HepG2 (cell line): Measurements from ENCODE around the gene MED4. TPM values are rescaled to one million over a fixed set of nuclear protein-coding genes. Genes with fewer than 3 reads are reported as not detected.

ENCODE experiments used
- BRCA1 ChIP-seq: sonication (generic); formaldehyde crosslinking; IDR thresholded peaks from 2 replicates; pipeline ENCODE4 v1.4.0; 2020; ENCODE audit warnings: missing genetic modification reagents
- CHD4 ChIP-seq: fragments of 200-600 bp; sonication (generic); IDR thresholded peaks from 2 replicates; pipeline ENCODE4 v1.7.0; 2017; ENCODE audit warnings: mild to moderate bottlenecking, low read length, borderline replicate concordance
- DMTF1 ChIP-seq: sonication (generic); formaldehyde crosslinking; IDR thresholded peaks from 2 replicates; pipeline ENCODE4 v1.4.0; 2020; ENCODE audit warnings: mild to moderate bottlenecking, missing genetic modification reagents
- HMGXB4 ChIP-seq, 2 experiments: sonication (generic) in 1 of 2; formaldehyde crosslinking in 1 of 2; IDR thresholded peaks; 2 replicates each; pipeline versions ENCODE4 v1.4.0 to v1.6.1; 2018 to 2020; ENCODE audit warnings: missing genetic modification reagents in 2 of 2, borderline replicate concordance in 1 of 2, low read depth in 1 of 2, mild to moderate bottlenecking in 1 of 2, missing biosample characterization in 1 of 2
- NAIF1 ChIP-seq: sonication (generic); formaldehyde crosslinking; IDR thresholded peaks from 2 replicates; pipeline ENCODE4 v1.5.0; 2020; ENCODE audit warnings: mild to moderate bottlenecking, missing genetic modification reagents, borderline replicate concordance
- NKX3-1 ChIP-seq: sonication (generic); formaldehyde crosslinking; IDR thresholded peaks from 2 replicates; pipeline ENCODE4 v1.5.0; 2020; ENCODE audit warnings: missing genetic modification reagents
- NR1H2 ChIP-seq: sonication (generic); formaldehyde crosslinking; IDR thresholded peaks from 2 replicates; pipeline ENCODE4 v1.8.1; 2022; ENCODE audit warnings: low read depth, missing genetic modification reagents, borderline replicate concordance
- POLR2G ChIP-seq: fragments of 200-400 bp; formaldehyde crosslinking; IDR thresholded peaks from 2 replicates; pipeline ENCODE4 v1.6.1; 2018; ENCODE audit warnings: mild to moderate bottlenecking, low read depth, low read length, moderate library complexity
- RFX5 ChIP-seq: IDR thresholded peaks from 2 replicates; pipeline ENCODE4 v1.6.1; 2011; ENCODE audit warnings: low read depth, low read length, improper control_type of control experiment
- SIN3B ChIP-seq: fragments of 150-350 bp; IDR thresholded peaks from 2 replicates; pipeline ENCODE4 v1.6.1; 2014; ENCODE audit warnings: low read length
- TFAP4 ChIP-seq: sonication (generic); IDR thresholded peaks from 2 replicates; pipeline ENCODE4 v1.6.1; 2016; ENCODE audit warnings: low read depth, borderline replicate concordance
- U2AF1 ChIP-seq: fragments of 200-400 bp; formaldehyde crosslinking; optimal IDR thresholded peaks from 2 replicates; pipeline ENCODE3; 2017; ENCODE audit warnings: mild to moderate bottlenecking, low read depth, low read length
- ZFP41 ChIP-seq: sonication (generic); formaldehyde crosslinking; IDR thresholded peaks from 2 replicates; pipeline ENCODE4 v1.4.0; 2020; ENCODE audit warnings: mild to moderate bottlenecking, missing genetic modification reagents, borderline replicate concordance
- ZMYM2 ChIP-seq: sonication (generic); formaldehyde crosslinking; IDR thresholded peaks from 2 replicates; pipeline ENCODE4 v1.8.0; 2022; ENCODE audit warnings: mild to moderate bottlenecking, missing genetic modification reagents
- ZNF18 ChIP-seq: sonication (generic); formaldehyde crosslinking; IDR thresholded peaks from 2 replicates; pipeline ENCODE4 v1.8.0; 2022; ENCODE audit warnings: mild to moderate bottlenecking, missing genetic modification reagents; ENCODE audit not compliant: insufficient replicate concordance
- ZNF513 ChIP-seq: sonication (generic); formaldehyde crosslinking; conservative IDR thresholded peaks from 2 replicates; pipeline ENCODE4 v1.5.0; 2020; ENCODE audit warnings: missing genetic modification reagents
- ZNF770 ChIP-seq: sonication (generic); formaldehyde crosslinking; IDR thresholded peaks from 2 replicates; pipeline ENCODE4 v1.5.0; 2020; ENCODE audit warnings: mild to moderate bottlenecking, missing genetic modification reagents
- polyA plus RNA-seq, 8 experiments: library from polyadenylated mRNA; depleted of rRNA in 3 of 8; stranded (reverse) in 7 of 8; unstranded in 1 of 8; fragments of >200 nt; fragmentation: Illumina TruSeq in 4 of 8; extraction: Trizol in 4 of 8; gene quantifications; 2 replicates each; pipeline versions ENCODE4 v1.2.1 to v1.2.3, GENCODE V29; 2011 to 2016; ENCODE audit warnings: low read depth in 4 of 8, missing spikeins in 1 of 8, mixed read lengths in 1 of 8; ENCODE audit not compliant: insufficient read depth in 1 of 8
- total RNA-seq, 5 experiments: library from RNA; depleted of rRNA; stranded (reverse); fragments of >200 nt; fragmentation: Illumina TruSeq; extraction: Trizol; gene quantifications; 2 replicates each; pipeline ENCODE4 v1.2.3, GENCODE V29; 2016; ENCODE audit warnings: low read depth in 1 of 5

Gene MED4
- total and polyA plus RNA-seq, 2 of the 13 experiments (the other 11 are each of a cell fraction or from before 2014, with no cell fraction given), result 49.4 to 57.8 TPM

- TF ChIP-seq DMTF1 (CRISPR knock-in tag), result 0 out of 2 replicates have a peak, but pooled peaks have one; percentile 80
- no peak for TF ChIP-seq ZFP41 (CRISPR knock-in tag)
- TF ChIP-seq ZNF513 (CRISPR knock-in tag), result no peak
- TF ChIP-seq RFX5, result 0 out of 2 replicates have a peak, but pooled peaks have one; percentile 16
- no peak for TF ChIP-seq CHD4
- TF ChIP-seq POLR2G, result peak; percentile 99
- peak; percentile 98 for TF ChIP-seq SIN3B
- TF ChIP-seq ZNF18, result peak; percentile 92
- peak; percentile 98 for TF ChIP-seq TFAP4
- TF ChIP-seq BRCA1 (CRISPR knock-in tag), result peak; percentile 95
- TF ChIP-seq NR1H2, result peak; percentile 58; the same call in 1 of the 2 replicates
- TF ChIP-seq U2AF1, result peak; percentile 63
- TF ChIP-seq ZNF770 (CRISPR knock-in tag), result peak; percentile 60; the same call in 1 of the 2 replicates
- TF ChIP-seq ZMYM2 (CRISPR knock-in tag), result peak; percentile 85
- peak; percentile 99 for TF ChIP-seq HMGXB4 (CRISPR knock-in tag; IDR thresholded peaks at IDR 0.05; ENCODE audit: borderline replicate concordance in 1 of 2, low read depth in 1 of 2)
- peak; percentile 93 for TF ChIP-seq NAIF1 (CRISPR knock-in tag)
- no peak; the same call in none of the 2 replicates for TF ChIP-seq NKX3-1 (CRISPR knock-in tag)
Measured at GRCh38 chr13:48037346-48038173, 57.3 kb downstream of the MED4 start, which contains the start of gene NUDT15 (continued).
